Gastrocnemius medialis (tissue), 4 donors: ENCODE results near the gene ID2. TPM values are rescaled to one million over a fixed set of nuclear protein-coding genes. Genes with fewer than 3 reads are reported as not detected.

Experiments used
- ATAC-seq, 2 donors: fragments of 150-250 bp; one replicate each; pipeline ENCODE4 v1.9.1; 2016
- DNase-seq, 2 donors: peaks; one replicate each; pipeline ENCODE4 v3.0.0-alpha.2; 2019
- H3K27ac ChIP-seq, 4 donors: fragments of 200-600 bp; sonication (generic); 1 replicate in 1 of 4; 2 replicates in 3 of 4; pipeline ENCODE4 v1.5.1; 2016 to 2018; ENCODE audit warnings: mild to moderate bottlenecking in 2 of 4, moderate library complexity in 1 of 4
- H3K27me3 ChIP-seq, 3 donors: fragments of 200-600 bp; sonication (generic) in 2 of 3; 1 replicate in 1 of 3; 2 replicates in 2 of 3; pipeline versions ENCODE4 v1.5.1 to v1.6.0; 2016 to 2019; ENCODE audit warnings: mild to moderate bottlenecking in 1 of 3, moderate library complexity in 1 of 3
- H3K36me3 ChIP-seq, 2 donors: fragments of 200-600 bp; sonication (generic) in 1 of 2; one replicate each; pipeline ENCODE4 v1.5.1; 2017 to 2018
- H3K4me1 ChIP-seq, 2 donors: fragments of 200-600 bp; sonication (generic) in 1 of 2; one replicate each; pipeline ENCODE4 v1.5.1; 2016 to 2017; ENCODE audit warnings: mild to moderate bottlenecking in 2 of 2
- H3K4me3 ChIP-seq, 4 donors: fragments of 200-600 bp; sonication (generic) in 3 of 4; 1 replicate in 1 of 4; 2 replicates in 3 of 4; pipeline ENCODE4 v1.5.1; 2016 to 2019; ENCODE audit warnings: mild to moderate bottlenecking in 2 of 4
- H3K9me3 ChIP-seq, 3 donors: fragments of 200-600 bp; sonication (generic) in 2 of 3; 1 replicate in 1 of 3; 2 replicates in 2 of 3; pipeline ENCODE4 v1.5.1; 2016 to 2019
- POLR2A ChIP-seq, 2 donors: fragments of 450-650 bp; IDR thresholded peaks; one replicate each; pipeline ENCODE4 v1.6.1; 2017; ENCODE audit warnings: antibody characterized with exemption in 2 of 2, mild to moderate bottlenecking in 2 of 2, moderate library complexity in 2 of 2
- in situ Hi-C, 4 donors: fragments of 200-750 bp; cut with MboI; loops; one replicate each; pipeline versions ENCODE4 v1.15.0 to v1.8.0; 2017; ENCODE audit warnings: low sequenced_read_pairs in 4 of 4
- intact Hi-C: fragments of 100-400 bp; cut with DNase I; formaldehyde crosslinking; loops from one replicate; pipeline ENCODE4 v1.15.1; 2023; ENCODE audit warnings: low total_unique reads
- total RNA-seq, 4 donors: library from RNA; depleted of rRNA; stranded (reverse); fragments of >200 nt; gene quantifications; one replicate each; pipeline versions ENCODE4 v1.1.0 to v1.2.3, GENCODE V29; 2016
- TF ChIP-seq, protein P1 (sequence below), 5 experiments: fragments of 450-650 bp in 3 of 5; fragments of 200-600 bp in 2 of 5; sonication (generic) in 2 of 5; IDR thresholded peaks in 4 of 5; conservative IDR thresholded peaks in 1 of 5; 1 replicate in 4 of 5; 2 replicates in 1 of 5; pipeline ENCODE4 v1.5.1; 2016 to 2019; ENCODE audit warnings: antibody characterized with exemption in 5 of 5, mild to moderate bottlenecking in 3 of 5, moderate library complexity in 3 of 5

The ID2 gene
- total RNA-seq, 4 donors from 2014 or later = 16.6 to 35.9 (median 27.4) TPM

DNA sequence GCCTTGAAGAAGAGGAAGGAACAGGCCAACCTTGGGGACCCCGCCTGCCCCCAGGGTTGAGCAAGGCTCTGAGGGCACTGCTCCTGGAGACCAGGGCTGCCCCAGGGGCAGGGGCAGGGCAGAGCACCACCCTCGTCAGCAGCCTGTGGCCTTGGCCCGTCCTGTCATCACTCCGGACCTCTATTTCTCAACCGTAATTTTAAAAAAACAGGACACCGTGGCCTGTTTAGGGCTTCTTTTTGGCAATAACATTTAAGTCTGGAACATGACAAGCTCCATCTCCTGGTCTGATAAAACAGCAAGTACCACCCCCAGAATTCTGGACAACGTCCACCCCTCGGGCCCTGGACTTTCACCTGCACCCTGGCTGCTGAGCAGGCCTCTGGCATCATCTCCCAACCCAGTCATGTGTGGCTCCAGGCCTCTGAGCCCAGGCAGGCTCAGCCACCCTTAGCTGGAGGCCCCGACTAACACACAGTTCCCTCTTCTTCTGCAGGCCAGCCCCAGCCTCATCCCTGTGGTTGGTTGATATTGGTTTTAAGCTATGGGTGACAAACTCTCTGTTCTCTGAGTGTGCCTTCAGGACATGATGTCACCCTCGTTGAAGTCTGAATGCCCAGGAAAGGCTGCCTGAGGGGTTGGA, 22.6 kb upstream of the ID2 start:
- Histone ChIP-seq H3K9me3 (no peaks in the 10 kb centered on the region), H3K4me1 (peaks cover 4 to 13% of the 10 kb centered on the region in 2 donors), H3K27ac (peak overlapping the region in 3 of 4 donors; percentile 74 to 80 (median 74)), H3K27me3 (no peaks in the 10 kb centered on the region), H3K36me3 (no peaks in the 10 kb centered on the region), H3K4me3 (no peak overlapping the region)
- in situ Hi-C loops (no loop called here), intact Hi-C loops (no loop called here)
- no peak for TF ChIP-seq POLR2A (IDR thresholded peaks at IDR 0.05)
- TF ChIP-seq, protein P1, sequence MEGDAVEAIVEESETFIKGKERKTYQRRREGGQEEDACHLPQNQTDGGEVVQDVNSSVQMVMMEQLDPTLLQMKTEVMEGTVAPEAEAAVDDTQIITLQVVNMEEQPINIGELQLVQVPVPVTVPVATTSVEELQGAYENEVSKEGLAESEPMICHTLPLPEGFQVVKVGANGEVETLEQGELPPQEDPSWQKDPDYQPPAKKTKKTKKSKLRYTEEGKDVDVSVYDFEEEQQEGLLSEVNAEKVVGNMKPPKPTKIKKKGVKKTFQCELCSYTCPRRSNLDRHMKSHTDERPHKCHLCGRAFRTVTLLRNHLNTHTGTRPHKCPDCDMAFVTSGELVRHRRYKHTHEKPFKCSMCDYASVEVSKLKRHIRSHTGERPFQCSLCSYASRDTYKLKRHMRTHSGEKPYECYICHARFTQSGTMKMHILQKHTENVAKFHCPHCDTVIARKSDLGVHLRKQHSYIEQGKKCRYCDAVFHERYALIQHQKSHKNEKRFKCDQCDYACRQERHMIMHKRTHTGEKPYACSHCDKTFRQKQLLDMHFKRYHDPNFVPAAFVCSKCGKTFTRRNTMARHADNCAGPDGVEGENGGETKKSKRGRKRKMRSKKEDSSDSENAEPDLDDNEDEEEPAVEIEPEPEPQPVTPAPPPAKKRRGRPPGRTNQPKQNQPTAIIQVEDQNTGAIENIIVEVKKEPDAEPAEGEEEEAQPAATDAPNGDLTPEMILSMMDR (IDR thresholded peaks at IDR 0.05 in 4 of 5, conservative IDR thresholded peaks at IDR 0.05 in 1 of 5) = no peak
- DNase-seq (no peak), ATAC-seq (peak; percentile 6 to 20)

DNA sequence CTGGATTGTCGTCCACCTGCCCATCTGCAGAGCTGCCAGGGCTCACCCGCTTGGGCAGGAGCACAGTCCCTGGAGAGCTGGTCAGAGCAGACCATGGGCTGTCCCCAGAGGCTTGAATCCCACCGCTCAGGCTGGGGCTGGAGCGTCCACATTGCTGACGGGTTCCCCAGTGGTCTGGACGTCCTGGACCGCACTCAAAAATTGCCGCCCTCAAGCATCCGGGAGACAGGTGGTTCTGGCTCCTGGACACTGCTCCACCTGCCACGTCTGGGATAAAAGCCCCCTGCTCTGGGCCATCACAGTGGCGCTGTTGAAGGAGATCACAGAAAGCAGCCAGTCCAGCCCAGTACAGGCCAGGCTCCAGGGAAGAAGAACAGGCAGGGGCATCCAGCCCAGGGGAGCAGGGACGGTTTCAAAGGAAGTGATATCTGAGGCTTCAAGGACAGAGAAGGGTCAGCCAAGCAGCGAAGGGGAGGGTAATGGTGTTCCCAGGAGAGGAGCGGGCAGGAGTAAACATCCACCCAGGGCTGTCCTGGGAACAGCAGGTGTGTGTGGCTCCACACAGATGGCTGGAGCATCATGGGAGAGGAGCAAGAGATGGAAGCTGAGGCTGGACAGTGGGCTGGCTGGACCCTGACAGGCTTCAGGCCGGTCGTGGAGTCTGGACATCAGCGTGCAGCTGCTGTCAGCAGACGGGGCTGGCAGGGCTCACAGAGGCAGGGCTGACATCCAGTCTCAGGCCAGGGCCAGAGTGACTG, 21.9 kb upstream of the ID2 start:
- Histone ChIP-seq H3K36me3 (no peaks in the 10 kb centered on the region), H3K27ac (peak overlapping the region; percentile 17 to 80 (median 74)), H3K27me3 (no peaks in the 10 kb centered on the region), H3K4me3 (no peak overlapping the region), H3K9me3 (no peaks in the 10 kb centered on the region), H3K4me1 (peaks cover 4 to 13% of the 10 kb centered on the region in 2 donors)
- TF ChIP-seq POLR2A (IDR thresholded peaks at IDR 0.05) = no peak
- TF ChIP-seq, protein P1 (IDR thresholded peaks at IDR 0.05 in 4 of 5, conservative IDR thresholded peaks at IDR 0.05 in 1 of 5) = no peak
- intact Hi-C loops = loop anchor here (2.0 kb wide), 1 partner anchor 17 kb away; no protein-coding TSS in a partner anchor
- in situ Hi-C loops = no loop called here
- ATAC-seq (peak; percentile 94), DNase-seq (peak; percentile 57 to 87)

DNA sequence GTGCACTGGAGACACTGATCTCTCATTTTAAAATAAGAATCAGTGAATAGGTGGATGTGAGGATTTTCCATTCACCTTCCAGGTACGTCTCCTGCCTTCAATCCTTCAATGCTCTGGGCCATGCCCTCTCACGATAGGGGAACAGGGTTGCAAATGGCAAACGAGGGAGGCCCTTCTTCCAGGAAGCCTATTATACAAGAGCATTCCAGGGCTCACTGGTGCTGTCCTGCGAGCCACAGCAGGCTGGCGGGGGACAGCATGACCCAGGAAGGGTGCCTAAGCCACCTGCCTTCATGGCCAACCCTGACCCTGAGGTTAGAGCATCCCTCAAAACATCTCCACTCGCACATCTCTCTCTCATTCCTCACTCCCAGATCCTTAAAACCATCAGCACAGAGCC, 20.6 kb upstream of the ID2 start:
- Histone ChIP-seq H3K27ac (peak overlapping the region in 1 of 4 donors; percentile 15), H3K4me3 (no peak overlapping the region), H3K4me1 (peaks cover 4 to 13% of the 10 kb centered on the region in 2 donors), H3K36me3 (no peaks in the 10 kb centered on the region), H3K9me3 (no peaks in the 10 kb centered on the region), H3K27me3 (no peaks in the 10 kb centered on the region)
- TF ChIP-seq, protein P1 (IDR thresholded peaks at IDR 0.05 in 4 of 5, conservative IDR thresholded peaks at IDR 0.05 in 1 of 5) = no peak
- no peak for TF ChIP-seq POLR2A (IDR thresholded peaks at IDR 0.05)
- DNase-seq = no peak
- no peak for ATAC-seq
- intact Hi-C loops = loop anchor here (2.0 kb wide), 1 partner anchor 16 kb away; no protein-coding TSS in a partner anchor
- in situ Hi-C loops = no loop called here

DNA sequence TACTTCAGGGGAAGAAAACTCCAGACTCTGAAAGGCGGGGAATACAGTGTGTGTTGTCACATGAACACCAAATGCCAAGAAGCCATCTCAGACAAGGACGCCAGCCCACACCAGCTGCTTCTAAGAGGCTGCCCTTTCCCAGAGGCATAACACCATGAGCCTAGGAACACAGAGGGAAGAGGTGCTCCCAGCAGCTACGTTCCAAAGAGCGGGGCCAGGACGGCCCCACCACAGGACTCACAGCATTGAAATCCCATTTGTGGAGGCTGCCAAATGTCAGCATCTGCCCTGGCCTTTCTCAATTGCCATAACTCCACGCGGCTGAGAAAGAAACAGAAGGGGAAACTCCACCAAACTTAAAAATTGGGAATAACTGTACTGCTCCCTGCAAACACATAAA, 20.1 kb upstream of the ID2 start:
- in situ Hi-C loops (no loop called here), intact Hi-C loops (loop anchor here (2.0 kb wide), 1 partner anchor 15 kb away; no protein-coding TSS in a partner anchor)
- Histone ChIP-seq H3K27ac (peak overlapping the region in 1 of 4 donors; percentile 15), H3K36me3 (no peaks in the 10 kb centered on the region), H3K27me3 (no peaks in the 10 kb centered on the region), H3K9me3 (no peaks in the 10 kb centered on the region), H3K4me3 (no peak overlapping the region), H3K4me1 (peaks cover 4 to 13% of the 10 kb centered on the region in 2 donors)
- DNase-seq (peak in 1 of 2 donors; percentile 44), ATAC-seq (peak in 1 of 2 donors; percentile 12)
- TF ChIP-seq, protein P1 (IDR thresholded peaks at IDR 0.05 in 4 of 5, conservative IDR thresholded peaks at IDR 0.05 in 1 of 5) = no peak
- no peak for TF ChIP-seq POLR2A (IDR thresholded peaks at IDR 0.05)
